H1 (cell line): ENCODE measurements around the gene DUSP11. TPM values are rescaled to one million over a fixed set of nuclear protein-coding genes. Genes with fewer than 3 reads are reported as not detected.
A peak's percentile ranks its signal among the peaks of the same experiment; 100 is the strongest.

Experiments used
- CTCF ChIA-PET: fragments of 300-600 bp; sonication (Branson Sonifier 250); formaldehyde crosslinking; loops from one replicate; lab custom pipeline; 2021; ENCODE audit not compliant: partially characterized antibody; lab: Charles Lee
- POLR2A ChIA-PET: fragments of 300-600 bp; sonication (Branson Sonifier 250); formaldehyde crosslinking; loops from one replicate; lab custom pipeline; 2021; ENCODE audit warnings: inconsistent platforms; ENCODE audit not compliant: partially characterized antibody; lab: Charles Lee
- DNase-seq, 2 experiments: peaks; one replicate each; pipeline versions ENCODE4 v3.0.0 to v3.0.0-alpha.2; 2010 to 2022; ENCODE audit warnings: low spot score in 2 of 2, low read depth in 1 of 2, mixed read lengths in 1 of 2
- FAIRE-seq: peaks from 2 replicates; lab custom pipeline; 2011; peaks lifted over from hg19 to GRCh38; lab: Jason Lieb, UNC
- H2AFZ ChIP-seq: 2 replicates; pipeline ENCODE4 v1.8.1; 2012; ENCODE audit warnings: low read length, inconsistent platforms
- H2AK5ac ChIP-seq: 2 replicates; pipeline ENCODE4 v1.6.1; 2013; ENCODE audit warnings: low read depth, low read length
- H2BK120ac ChIP-seq: replicated peaks from 2 replicates; pipeline ENCODE3; 2013; ENCODE audit warnings: low read depth, low read length, inconsistent platforms
- H2BK12ac ChIP-seq: 2 replicates; pipeline ENCODE4 v1.6.1; 2013; ENCODE audit warnings: low read depth, low read length
- H2BK15ac ChIP-seq: 2 replicates; pipeline ENCODE4 v1.6.1; 2013; ENCODE audit warnings: low read length
- H2BK20ac ChIP-seq: 2 replicates; pipeline ENCODE4 v1.6.1; 2013; ENCODE audit warnings: low read length
- H2BK5ac ChIP-seq: 2 replicates; pipeline ENCODE4 v1.6.1; 2013; ENCODE audit warnings: low read depth, low read length
- H3K14ac ChIP-seq: 2 replicates; pipeline ENCODE4 v1.6.1; 2013; ENCODE audit warnings: inconsistent platforms; ENCODE audit not compliant: insufficient read length
- H3K18ac ChIP-seq: 2 replicates; pipeline ENCODE4 v1.6.1; 2013; ENCODE audit warnings: low read length; ENCODE audit errors: extremely low read depth
- H3K23ac ChIP-seq: 2 replicates; pipeline ENCODE4 v1.6.1; 2013; ENCODE audit warnings: inconsistent platforms; ENCODE audit not compliant: insufficient read length
- H3K23me2 ChIP-seq: 2 replicates; pipeline ENCODE4 v1.6.1; 2013; ENCODE audit warnings: low read depth, low read length
- H3K27ac ChIP-seq: 2 replicates; pipeline ENCODE4 v1.6.1; 2011; ENCODE audit warnings: low read depth, low read length, inconsistent platforms
- H3K27me3 ChIP-seq, 4 experiments: replicated peaks in 1 of 4; 1 replicate in 1 of 4; 2 replicates in 3 of 4; pipeline versions ENCODE4 v1.6.1 to v1.8.1; 2011 to 2013; ENCODE audit warnings: low read length in 3 of 4, mild to moderate bottlenecking in 3 of 4, inconsistent platforms in 2 of 4, mixed read lengths in 2 of 4, moderate library complexity in 1 of 4; ENCODE audit not compliant: control insufficient read depth in 3 of 4, insufficient read depth in 3 of 4; ENCODE audit errors: extremely low read depth in 1 of 4
- H3K36me3 ChIP-seq, 4 experiments: 2 replicates each; pipeline versions ENCODE4 v1.6.1 to v1.8.1; 2011 to 2013; ENCODE audit warnings: mild to moderate bottlenecking in 4 of 4, low read length in 3 of 4, moderate library complexity in 2 of 4, control low read depth in 1 of 4, inconsistent platforms in 1 of 4; ENCODE audit not compliant: insufficient read depth in 4 of 4, control insufficient read depth in 2 of 4
- H3K4ac ChIP-seq: replicated peaks from 2 replicates; pipeline ENCODE3; 2013; ENCODE audit warnings: low read length, low read depth, mixed read lengths, inconsistent platforms; ENCODE audit not compliant: insufficient read length
- H3K4me1 ChIP-seq, 4 experiments: replicated peaks in 1 of 4; 1 replicate in 1 of 4; 2 replicates in 3 of 4; pipeline versions ENCODE4 v1.6.1 to v1.8.1; 2011 to 2013; ENCODE audit warnings: low read length in 3 of 4, inconsistent platforms in 2 of 4, mixed read lengths in 1 of 4; ENCODE audit not compliant: insufficient read depth in 4 of 4, control insufficient read depth in 3 of 4
- H3K4me2 ChIP-seq, 2 experiments: 2 replicates each; pipeline versions ENCODE4 v1.6.1 to v1.8.1; 2011 to 2013; ENCODE audit warnings: low read depth in 2 of 2, low read length in 2 of 2, control low read depth in 1 of 2, inconsistent platforms in 1 of 2, mild to moderate bottlenecking in 1 of 2; ENCODE audit not compliant: insufficient read depth in 1 of 2
- H3K4me3 ChIP-seq, 4 experiments: fragments of 200-600, 300-600 bp in 1 of 4; sonication (generic), shearing (Covaris generic), sonication (Bioruptor Twin) in 1 of 4; 2 replicates each; pipeline versions ENCODE4 v1.5.1 to v1.8.1; 2011 to 2016; ENCODE audit warnings: low read length in 4 of 4, low read depth in 3 of 4, control low read depth in 2 of 4, inconsistent platforms in 2 of 4, mild to moderate bottlenecking in 2 of 4, mixed read lengths in 1 of 4, moderate library complexity in 1 of 4; ENCODE audit not compliant: insufficient read depth in 2 of 4; ENCODE audit errors: extremely low read depth in 1 of 4
- H3K56ac ChIP-seq: replicated peaks from 2 replicates; pipeline ENCODE3; 2013; ENCODE audit warnings: low read depth, mild to moderate bottlenecking, mixed read lengths, low read length, inconsistent platforms; ENCODE audit not compliant: insufficient read length
- H3K79me1 ChIP-seq: 2 replicates; pipeline ENCODE4 v1.6.1; 2013; ENCODE audit warnings: low read depth, low read length, control low read depth
- H3K79me2 ChIP-seq, 2 experiments: 2 replicates each; pipeline versions ENCODE4 v1.6.1 to v1.8.1; 2012 to 2013; ENCODE audit warnings: low read length in 2 of 2, mild to moderate bottlenecking in 2 of 2, inconsistent platforms in 1 of 2; ENCODE audit not compliant: insufficient read depth in 2 of 2, control insufficient read depth in 1 of 2
- H3K9ac ChIP-seq, 4 experiments: replicated peaks in 1 of 4; 1 replicate in 1 of 4; 2 replicates in 3 of 4; pipeline versions ENCODE4 v1.6.1 to v1.8.1; 2011 to 2013; ENCODE audit warnings: low read depth in 3 of 4, low read length in 3 of 4, control low read depth in 2 of 4, mild to moderate bottlenecking in 2 of 4, moderate library complexity in 2 of 4, inconsistent platforms in 1 of 4; ENCODE audit errors: extremely low read depth in 1 of 4
- H3K9me3 ChIP-seq, 2 experiments: 2 replicates each; pipeline versions ENCODE4 v1.6.1 to v1.8.1; 2012 to 2013; ENCODE audit warnings: mild to moderate bottlenecking in 2 of 2, moderate library complexity in 2 of 2, control low read depth in 1 of 2, inconsistent platforms in 1 of 2, low read depth in 1 of 2, low read length in 1 of 2, mixed read lengths in 1 of 2; ENCODE audit not compliant: insufficient read depth in 2 of 2
- H4K20me1 ChIP-seq, 2 experiments: replicated peaks in 1 of 2; 2 replicates each; pipeline versions ENCODE3 to v1.8.1; 2011 to 2013; ENCODE audit warnings: inconsistent platforms in 2 of 2, low read length in 2 of 2, mild to moderate bottlenecking in 1 of 2; ENCODE audit not compliant: insufficient read depth in 2 of 2, control insufficient read depth in 1 of 2
- H4K5ac ChIP-seq: 2 replicates; pipeline ENCODE4 v1.6.1; 2013; ENCODE audit warnings: low read length, low read depth, mixed read lengths, inconsistent platforms; ENCODE audit not compliant: insufficient read length
- H4K8ac ChIP-seq: 2 replicates; pipeline ENCODE4 v1.8.0; 2013; ENCODE audit warnings: mild to moderate bottlenecking, moderate library complexity, low read length, inconsistent platforms; ENCODE audit not compliant: insufficient read depth; ENCODE audit errors: extremely low read depth
- H4K91ac ChIP-seq: replicated peaks from 2 replicates; pipeline ENCODE3; 2013; ENCODE audit warnings: low read length, mixed read lengths, inconsistent platforms; ENCODE audit not compliant: insufficient read length
- POLR2AphosphoS5 ChIP-seq: IDR thresholded peaks from 2 replicates; pipeline ENCODE4 v1.6.1; 2011; ENCODE audit warnings: low read depth, low read length
- RAD21 ChIP-seq, 2 experiments: IDR thresholded peaks in 1 of 2; conservative IDR thresholded peaks in 1 of 2; 2 replicates each; pipeline ENCODE4 v1.6.1; 2011; ENCODE audit warnings: low read depth in 2 of 2, low read length in 2 of 2, improper control_type of control experiment in 1 of 2, inconsistent platforms in 1 of 2, mild to moderate bottlenecking in 1 of 2, moderate library complexity in 1 of 2
- WGBS, 2 experiments: shearing (Covaris generic) in 1 of 2; methylation state at CpG; one replicate each; pipeline versions ENCODE4 v1.1.6 to v1.1.7; 2013 to 2015; ENCODE audit warnings: low lambda C conversion rate in 2 of 2, mixed read lengths in 2 of 2, inconsistent platforms in 1 of 2, low coverage in 1 of 2, missing lambda C conversion rate in 1 of 2; ENCODE audit not compliant: insufficient replicate concordance in 2 of 2, insufficient coverage in 1 of 2, insufficient read length in 1 of 2; ENCODE audit errors: extremely low coverage in 1 of 2, missing lambda C conversion rate in 1 of 2; 5-methylcytosine and 5-hydroxymethylcytosine counted together
- polyA plus RNA-seq, 7 experiments: library from polyadenylated mRNA; depleted of rRNA in 3 of 7; stranded (reverse) in 5 of 7; unstranded in 2 of 7; fragments of >200 nt in 5 of 7; fragments of 200-250 nt in 2 of 7; gene quantifications; 1 replicate in 5 of 7; 2 replicates in 1 of 7; 4 replicates in 1 of 7; pipeline versions ENCODE4 v1.2.1 to v1.2.3, GENCODE V29; 2011 to 2013; ENCODE audit warnings: missing spikeins in 2 of 7, mixed read lengths in 2 of 7
- total RNA-seq: library from RNA; stranded (reverse); fragmentation: NEBNext Ultra II Directional; extraction: Animal tissue kit (Norgen Biotek cat#: 25700); gene quantifications from 2 replicates; pipeline ENCODE4 v1.2.1, GENCODE V29; 2021
- TF ChIP-seq, protein P1 (sequence below), 3 experiments: IDR thresholded peaks; 1 replicate in 2 of 3; 2 replicates in 1 of 3; pipeline versions ENCODE4 v1.5.1 to v1.6.1; 2011; ENCODE audit warnings: low read length in 3 of 3, mild to moderate bottlenecking in 3 of 3, inconsistent platforms in 2 of 3, low read depth in 1 of 3, moderate library complexity in 1 of 3; ENCODE audit not compliant: insufficient read depth in 1 of 3; ENCODE audit errors: control extremely low read depth in 1 of 3

The DUSP11 gene
- total and polyA plus RNA-seq, 2 of the 8 experiments (the other 6 are each of a cell fraction or from before 2014, with no cell fraction given) = 12.2 to 19.1 TPM

DNA sequence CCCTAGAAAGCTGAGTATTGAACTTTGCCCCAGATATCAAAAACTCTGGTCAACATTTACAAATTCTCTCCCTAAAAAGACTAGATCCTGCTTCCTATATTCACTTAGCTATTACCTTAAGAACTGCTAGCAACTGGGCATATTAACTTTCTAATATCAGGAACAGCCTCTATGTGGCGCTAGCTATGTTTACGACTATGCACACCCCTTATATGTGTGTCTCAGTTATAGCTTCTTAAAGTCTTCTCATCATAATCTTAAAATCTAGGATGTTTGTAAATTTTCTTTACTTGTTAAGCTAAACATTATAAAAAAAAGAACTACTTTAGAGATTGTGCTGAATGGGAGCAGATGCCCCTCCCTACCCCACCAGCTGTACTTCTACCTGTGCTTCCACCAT is 47.1 kb upstream of the DUSP11 start:
- TF ChIP-seq RAD21 (IDR thresholded peaks at IDR 0.05 in 1 of 2, conservative IDR thresholded peaks at IDR 0.05 in 1 of 2; ENCODE audit: low read depth in 2 of 2, low read length in 2 of 2) (0 out of 4 replicates have a peak, but pooled peaks of 1 of the 2 experiments have one; percentile 2), POLR2AphosphoS5 (no peak)
- TF ChIP-seq, protein P1, sequence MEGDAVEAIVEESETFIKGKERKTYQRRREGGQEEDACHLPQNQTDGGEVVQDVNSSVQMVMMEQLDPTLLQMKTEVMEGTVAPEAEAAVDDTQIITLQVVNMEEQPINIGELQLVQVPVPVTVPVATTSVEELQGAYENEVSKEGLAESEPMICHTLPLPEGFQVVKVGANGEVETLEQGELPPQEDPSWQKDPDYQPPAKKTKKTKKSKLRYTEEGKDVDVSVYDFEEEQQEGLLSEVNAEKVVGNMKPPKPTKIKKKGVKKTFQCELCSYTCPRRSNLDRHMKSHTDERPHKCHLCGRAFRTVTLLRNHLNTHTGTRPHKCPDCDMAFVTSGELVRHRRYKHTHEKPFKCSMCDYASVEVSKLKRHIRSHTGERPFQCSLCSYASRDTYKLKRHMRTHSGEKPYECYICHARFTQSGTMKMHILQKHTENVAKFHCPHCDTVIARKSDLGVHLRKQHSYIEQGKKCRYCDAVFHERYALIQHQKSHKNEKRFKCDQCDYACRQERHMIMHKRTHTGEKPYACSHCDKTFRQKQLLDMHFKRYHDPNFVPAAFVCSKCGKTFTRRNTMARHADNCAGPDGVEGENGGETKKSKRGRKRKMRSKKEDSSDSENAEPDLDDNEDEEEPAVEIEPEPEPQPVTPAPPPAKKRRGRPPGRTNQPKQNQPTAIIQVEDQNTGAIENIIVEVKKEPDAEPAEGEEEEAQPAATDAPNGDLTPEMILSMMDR (IDR thresholded peaks at IDR 0.05; ENCODE audit: control extremely low read depth in 1 of 3, insufficient read depth in 1 of 3, low read depth in 1 of 3, low read length in 3 of 3) = peak in 1 of 3 experiments; percentile 30; a peak in 1 of 4 replicates
- Histone ChIP-seq H3K36me3 (peaks cover 0 to 12% (median 1%) of the 10 kb centered on the region in 4 experiments; a peak in 5 of 8 replicates), H4K91ac (no peak overlapping the region), H2BK15ac (no peak overlapping the region), H2AFZ (no peak overlapping the region), H3K14ac (no peak overlapping the region), H4K20me1 (no peaks in the 10 kb centered on the region), H2BK20ac (no peak overlapping the region), H3K4me1 (peaks cover 0 to 2% (median 0%) of the 10 kb centered on the region in 4 experiments; a peak in 2 of 7 replicates), H3K23me2 (peaks cover 5% of the 10 kb centered on the region), H3K4me3 (no peak overlapping the region), H2BK12ac (no peak overlapping the region), H3K56ac (no peak overlapping the region), H4K8ac (no peak overlapping the region), H2AK5ac (no peak overlapping the region), H4K5ac (no peak overlapping the region), H2BK5ac (no peak overlapping the region), H3K4me2 (no peak overlapping the region), H3K9me3 (no peaks in the 10 kb centered on the region), H2BK120ac (no peak overlapping the region), H3K79me2 (peaks cover 0 to 24% of the 10 kb centered on the region in 2 experiments; a peak in 2 of 4 replicates), H3K27ac (no peak overlapping the region), H3K18ac (no peak overlapping the region), H3K23ac (no peak overlapping the region), H3K27me3 (peaks cover 0 to 7% (median 1%) of the 10 kb centered on the region in 4 experiments; a peak in 4 of 7 replicates), H3K9ac (no peak overlapping the region), H3K4ac (no peak overlapping the region), H3K79me1 (peaks cover 8% of the 10 kb centered on the region; the same call in 1 of the 2 replicates)
- no peak for DNase-seq
- CTCF ChIA-PET = interaction anchor here (0.5 to 2.6 kb wide), 18 partner anchors 9 to 351 kb away, joined by 3 to 15 read pairs (median 4); partner anchors contain the start of genes DUSP11 and MOB1A
- POLR2A ChIA-PET = no interaction called here
- FAIRE-seq = no peak
- WGBS, 2 experiments = 63% methylated on average over 2 of the region's 2 CpGs; no CpG with 5 or more reads in 1 of the 2 experiments
